KMS-11 (cell line): Measurements from ENCODE around the gene FAR2.

ENCODE experiments used
- H2AFZ ChIP-seq: fragments of 200-600 bp; sonication (generic); 2 replicates; pipeline ENCODE4 v1.6.1; 2016; ENCODE audit warnings: antibody characterized with exemption, mixed run types, low read depth
- H3K27ac ChIP-seq: fragments of 200-600 bp; sonication (generic); 2 replicates; pipeline ENCODE4 v1.6.1; 2016; ENCODE audit warnings: mild to moderate bottlenecking, mixed run types
- H3K27me3 ChIP-seq: fragments of 200-600 bp; sonication (generic); 2 replicates; pipeline ENCODE4 v1.6.1; 2017; ENCODE audit warnings: mild to moderate bottlenecking, low read depth, mixed run types, moderate library complexity; ENCODE audit not compliant: insufficient read depth
- H3K36me3 ChIP-seq: fragments of 200-600 bp; sonication (generic); 2 replicates; pipeline ENCODE4 v1.6.1; 2017; ENCODE audit warnings: mild to moderate bottlenecking, mixed run types; ENCODE audit not compliant: insufficient read depth
- H3K4me1 ChIP-seq: fragments of 200-600 bp; sonication (generic); 2 replicates; pipeline ENCODE4 v1.6.1; 2016; ENCODE audit warnings: mild to moderate bottlenecking, low read depth, mixed run types; ENCODE audit not compliant: poor library complexity, severe bottlenecking
- H3K4me2 ChIP-seq: fragments of 200-600 bp; sonication (generic); 2 replicates; pipeline ENCODE4 v1.7.0; 2016; ENCODE audit warnings: mild to moderate bottlenecking, mixed run types
- H3K4me3 ChIP-seq: fragments of 200-600 bp; sonication (generic); IDR thresholded peaks from 2 replicates; pipeline ENCODE4 v1.6.1; 2017; ENCODE audit warnings: low read depth, low read length, mixed read lengths; ENCODE audit not compliant: insufficient read depth
- H3K79me2 ChIP-seq: fragments of 200-600 bp; sonication (generic); 2 replicates; pipeline ENCODE4 v1.6.1; 2016; ENCODE audit warnings: low read depth, mixed run types; ENCODE audit not compliant: insufficient read depth
- H3K9ac ChIP-seq: fragments of 200-600 bp; sonication (generic); 2 replicates; pipeline ENCODE4 v1.6.1; 2016; ENCODE audit warnings: mild to moderate bottlenecking, mixed run types
- H4K20me1 ChIP-seq: fragments of 200-600 bp; sonication (generic); 2 replicates; pipeline ENCODE4 v1.6.1; 2016; ENCODE audit warnings: mild to moderate bottlenecking, mixed run types; ENCODE audit not compliant: insufficient read depth
- TF ChIP-seq, protein P1 (sequence below): fragments of 200-600 bp; sonication (generic); conservative IDR thresholded peaks from 2 replicates; pipeline ENCODE4 v1.6.1; 2017; ENCODE audit warnings: low read depth, mild to moderate bottlenecking, antibody characterized with exemption, low read length, moderate library complexity, mixed read lengths

The FAR2 gene

DNA sequence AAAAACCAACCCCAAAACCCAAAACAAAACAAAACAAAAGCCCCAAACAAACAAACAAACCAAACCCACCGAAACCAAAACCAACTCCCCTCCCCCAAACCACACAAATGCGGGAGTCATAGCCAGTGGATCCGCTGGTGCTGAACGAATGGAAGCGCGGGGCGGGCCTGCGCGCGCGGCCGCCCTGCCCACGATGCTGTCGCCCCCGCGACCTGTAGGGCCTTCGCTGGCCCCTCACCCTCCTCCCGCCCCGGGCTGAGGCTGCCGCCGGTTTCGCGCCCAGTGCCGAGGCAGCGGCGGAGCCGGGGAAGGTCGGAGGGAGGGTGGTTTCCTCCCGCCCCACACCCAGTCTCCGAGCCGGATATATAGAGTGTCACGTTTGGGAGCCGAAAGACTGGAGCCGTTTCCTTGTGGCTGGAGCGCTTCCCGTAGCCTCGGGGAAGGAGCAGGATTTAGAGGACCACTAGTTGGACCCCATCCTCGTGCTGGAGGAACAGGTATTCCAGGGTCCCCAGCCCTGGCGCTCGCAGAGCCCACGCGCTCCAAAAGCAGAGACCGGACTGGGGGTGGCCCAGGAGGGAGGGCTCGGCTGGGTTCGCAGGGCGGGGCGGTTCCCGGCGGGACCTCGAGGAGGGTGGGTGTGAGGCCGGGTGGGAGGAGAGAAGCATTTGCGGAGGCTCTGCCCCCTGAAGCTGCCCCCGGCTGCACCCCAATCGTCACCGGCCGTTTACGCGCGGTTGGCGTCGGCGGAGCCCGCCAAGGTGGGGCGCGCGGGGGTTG, at the start of gene FAR2:
Gene FAR2, plus strand, starts transcription at position 368 of the 780 bp plus-strand sequence. CDS start 121,172 bp downstream, outside the sequence.
- H3K27me3 ChIP-seq: no peaks in the 10 kb centered on the region
- H3K4me3 ChIP-seq: peak within 1 kb of the TSS; percentile 32
- H3K4me2 ChIP-seq: peak within 1 kb of the TSS; percentile 60
- H3K36me3 ChIP-seq: no peaks in the 10 kb centered on the region
- H3K9ac ChIP-seq: peak within 1 kb of the TSS; percentile 69; the same call in 1 of the 2 replicates
- no peak within 1 kb of the TSS for H3K27ac ChIP-seq
- no peaks in the 10 kb centered on the region for H3K79me2 ChIP-seq
- no peaks in the 10 kb centered on the region for H4K20me1 ChIP-seq
- no peaks in the 10 kb centered on the region for H3K4me1 ChIP-seq
- peak within 1 kb of the TSS; percentile 85 for H2AFZ ChIP-seq
- TF ChIP-seq, protein P1, sequence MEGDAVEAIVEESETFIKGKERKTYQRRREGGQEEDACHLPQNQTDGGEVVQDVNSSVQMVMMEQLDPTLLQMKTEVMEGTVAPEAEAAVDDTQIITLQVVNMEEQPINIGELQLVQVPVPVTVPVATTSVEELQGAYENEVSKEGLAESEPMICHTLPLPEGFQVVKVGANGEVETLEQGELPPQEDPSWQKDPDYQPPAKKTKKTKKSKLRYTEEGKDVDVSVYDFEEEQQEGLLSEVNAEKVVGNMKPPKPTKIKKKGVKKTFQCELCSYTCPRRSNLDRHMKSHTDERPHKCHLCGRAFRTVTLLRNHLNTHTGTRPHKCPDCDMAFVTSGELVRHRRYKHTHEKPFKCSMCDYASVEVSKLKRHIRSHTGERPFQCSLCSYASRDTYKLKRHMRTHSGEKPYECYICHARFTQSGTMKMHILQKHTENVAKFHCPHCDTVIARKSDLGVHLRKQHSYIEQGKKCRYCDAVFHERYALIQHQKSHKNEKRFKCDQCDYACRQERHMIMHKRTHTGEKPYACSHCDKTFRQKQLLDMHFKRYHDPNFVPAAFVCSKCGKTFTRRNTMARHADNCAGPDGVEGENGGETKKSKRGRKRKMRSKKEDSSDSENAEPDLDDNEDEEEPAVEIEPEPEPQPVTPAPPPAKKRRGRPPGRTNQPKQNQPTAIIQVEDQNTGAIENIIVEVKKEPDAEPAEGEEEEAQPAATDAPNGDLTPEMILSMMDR: no peak

DNA sequence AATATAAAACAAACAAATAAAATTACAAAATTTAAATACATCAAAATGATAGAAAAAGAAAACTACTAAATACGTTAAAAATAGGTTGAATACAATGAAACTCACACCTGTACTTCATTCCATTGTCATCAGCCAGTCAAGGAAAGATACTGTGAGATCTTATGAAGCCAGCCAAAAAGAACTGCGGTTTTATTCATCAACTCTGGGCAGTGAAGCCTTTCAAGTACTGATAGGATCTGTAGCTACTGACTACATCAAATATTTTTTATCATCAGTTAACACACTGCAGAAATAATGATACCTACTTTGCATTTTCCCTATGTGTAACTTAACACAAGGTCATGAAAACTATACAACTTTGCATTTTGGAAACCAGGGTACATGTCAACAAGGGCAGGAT, 46.3 kb upstream of the FAR2 start:
- no peaks in the 10 kb centered on the region for H4K20me1 ChIP-seq
- no peaks in the 10 kb centered on the region for H3K79me2 ChIP-seq
- peaks cover 35% of the 10 kb centered on the region for H3K4me1 ChIP-seq
- no peak overlapping the region for H2AFZ ChIP-seq
- H3K4me3 ChIP-seq: no peak overlapping the region
- H3K27ac ChIP-seq: peak overlapping the region; percentile 15; the same call in 1 of the 2 replicates
- TF ChIP-seq, protein P1: no peak
- H3K9ac ChIP-seq: no peak overlapping the region
- peak overlapping the region; percentile 43 for H3K4me2 ChIP-seq
- no peaks in the 10 kb centered on the region for H3K36me3 ChIP-seq
- no peaks in the 10 kb centered on the region for H3K27me3 ChIP-seq

GRCh38 chr12:29103539-29103974, 45.5 kb upstream of the FAR2 start:
- TF ChIP-seq, protein P1: no peak
- H3K9ac ChIP-seq: no peak overlapping the region
- H4K20me1 ChIP-seq: no peaks in the 10 kb centered on the region
- no peaks in the 10 kb centered on the region for H3K79me2 ChIP-seq
- no peak overlapping the region for H2AFZ ChIP-seq
- peak overlapping the region; percentile 15; the same call in 1 of the 2 replicates for H3K27ac ChIP-seq
- no peak overlapping the region for H3K4me3 ChIP-seq
- peak overlapping the region; percentile 43 for H3K4me2 ChIP-seq
- H3K27me3 ChIP-seq: no peaks in the 10 kb centered on the region
- H3K4me1 ChIP-seq: peaks cover 35% of the 10 kb centered on the region
- no peaks in the 10 kb centered on the region for H3K36me3 ChIP-seq

DNA sequence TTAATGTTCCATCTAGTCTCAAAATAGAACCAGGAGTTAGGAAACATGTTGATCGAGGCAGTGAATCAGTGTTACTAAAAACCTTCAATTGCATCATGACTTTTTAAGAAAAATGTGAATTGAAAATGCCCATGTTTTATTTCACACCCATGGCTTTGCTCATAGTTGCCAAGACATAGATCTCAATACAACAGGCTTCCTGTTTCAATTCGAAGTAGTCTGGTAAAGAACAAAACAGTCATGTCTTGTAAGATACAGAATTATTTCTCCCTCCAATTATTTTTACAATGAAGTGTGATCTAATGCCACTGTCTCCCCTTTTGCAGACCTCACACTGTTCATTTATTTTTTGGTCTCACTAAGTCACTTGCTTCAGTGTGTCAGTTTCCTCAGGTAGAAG, 44.6 kb upstream of the FAR2 start:
- Histone ChIP-seq H3K36me3 (no peaks in the 10 kb centered on the region), H3K4me1 (peaks cover 35% of the 10 kb centered on the region), H3K27ac (no peak overlapping the region), H3K27me3 (no peaks in the 10 kb centered on the region), H2AFZ (no peak overlapping the region), H3K9ac (no peak overlapping the region), H4K20me1 (no peaks in the 10 kb centered on the region), H3K4me3 (no peak overlapping the region), H3K4me2 (no peak overlapping the region; the same call in 1 of the 2 replicates), H3K79me2 (no peaks in the 10 kb centered on the region)
- TF ChIP-seq, protein P1: no peak
